Chondrocyte (in vitro differentiated cells): Measurements from ENCODE around the gene SPAG6. TPM values are rescaled to one million over a fixed set of nuclear protein-coding genes. Genes with fewer than 3 reads are reported as not detected.

Source experiments
- DNase-seq: peaks from one replicate; pipeline ENCODE4 v3.0.0; 2021; ENCODE audit warnings: mixed read lengths, low spot score
- H3K27ac Mint-ChIP-seq: one replicate; pipeline ENCODE4 v1.8.0; 2021; ENCODE audit warnings: mild to moderate bottlenecking, moderate library complexity, mixed read lengths; ENCODE audit not compliant: unreplicated experiment
- H3K27me3 Mint-ChIP-seq: 2 replicates; pipeline ENCODE4 v1.8.0; 2021; ENCODE audit warnings: low read depth, mixed read lengths
- H3K36me3 Mint-ChIP-seq: 2 replicates; pipeline ENCODE4 v1.8.0; 2021; ENCODE audit warnings: low read depth, mixed read lengths
- H3K4me1 Mint-ChIP-seq: 2 replicates; pipeline ENCODE4 v1.8.0; 2021; ENCODE audit warnings: low read depth, mild to moderate bottlenecking, mixed read lengths
- H3K4me3 Mint-ChIP-seq: one replicate; pipeline ENCODE4 v1.8.0; 2021; ENCODE audit warnings: mild to moderate bottlenecking, moderate library complexity, mixed read lengths; ENCODE audit not compliant: unreplicated experiment
- H3K9me3 Mint-ChIP-seq: 2 replicates; pipeline ENCODE4 v1.8.0; 2021; ENCODE audit warnings: low read depth, mixed read lengths
- CTCF ChIP-seq: fragments of 200-600 bp; sonication (generic); IDR thresholded peaks from 2 replicates; pipeline ENCODE4 v1.5.0; 2021; ENCODE audit warnings: antibody characterized with exemption, mild to moderate bottlenecking, moderate library complexity
- total RNA-seq: library from RNA; stranded (reverse); gene quantifications from 3 replicates; pipeline ENCODE4 v1.2.1, GENCODE V29; 2021

SPAG6 gene
- total RNA-seq, 1 donor from 2014 or later, result not detected

- peaks cover 5% of the 10 kb centered on the region for H3K36me3 Mint-ChIP-seq
- peaks cover 3% of the 10 kb centered on the region for H3K9me3 Mint-ChIP-seq
- no peak for TF ChIP-seq CTCF
- no peak overlapping the region for H3K4me3 Mint-ChIP-seq
- peaks cover 54% of the 10 kb centered on the region for H3K27me3 Mint-ChIP-seq
- peaks cover 14% of the 10 kb centered on the region for H3K4me1 Mint-ChIP-seq
- no peak overlapping the region for H3K27ac Mint-ChIP-seq
- DNase-seq, result no peak
These were observed 1.0 kb upstream of the SPAG6 start for GRCh38 chr10:22344249-22344648.

- no peak overlapping the region for H3K4me3 Mint-ChIP-seq
- H3K9me3 Mint-ChIP-seq, result peaks cover 3% of the 10 kb centered on the region
- H3K36me3 Mint-ChIP-seq, result peaks cover 5% of the 10 kb centered on the region
- no peak for DNase-seq
- no peak overlapping the region for H3K27ac Mint-ChIP-seq
- TF ChIP-seq CTCF, result no peak
- H3K4me1 Mint-ChIP-seq, result peaks cover 11% of the 10 kb centered on the region
- peaks cover 51% of the 10 kb centered on the region for H3K27me3 Mint-ChIP-seq
These were observed 455 bp upstream of the SPAG6 start for GRCh38 chr10:22344781-22345300.

GRCh38 chr10:22346096-22346661 lies 883 bp downstream of the SPAG6 start:
- H3K27ac Mint-ChIP-seq, result no peak overlapping the region
- H3K4me3 Mint-ChIP-seq, result peak overlapping the region; percentile 53
- no peak for TF ChIP-seq CTCF
- peaks cover 47% of the 10 kb centered on the region for H3K27me3 Mint-ChIP-seq
- peaks cover 3% of the 10 kb centered on the region for H3K9me3 Mint-ChIP-seq
- H3K36me3 Mint-ChIP-seq, result peaks cover 5% of the 10 kb centered on the region
- no peak for DNase-seq
- peaks cover 7% of the 10 kb centered on the region for H3K4me1 Mint-ChIP-seq

- no peak overlapping the region for H3K4me3 Mint-ChIP-seq
- H3K36me3 Mint-ChIP-seq, result peaks cover 6% of the 10 kb centered on the region
- DNase-seq, result no peak
- H3K27ac Mint-ChIP-seq, result no peak overlapping the region
- no peak for TF ChIP-seq CTCF
- peaks cover 1% of the 10 kb centered on the region for H3K4me1 Mint-ChIP-seq
- peaks cover 27% of the 10 kb centered on the region for H3K27me3 Mint-ChIP-seq
- peaks cover 3% of the 10 kb centered on the region for H3K9me3 Mint-ChIP-seq
These were observed 4.5 kb downstream of the SPAG6 start for GRCh38 chr10:22349755-22350154.

- Mint-ChIP-seq H3K27me3 (peaks cover 18% of the 10 kb centered on the region), H3K27ac (no peak overlapping the region), H3K9me3 (peaks cover 3% of the 10 kb centered on the region), H3K4me3 (no peak overlapping the region), H3K4me1 (no peaks in the 10 kb centered on the region), H3K36me3 (peaks cover 4% of the 10 kb centered on the region)
- no peak for DNase-seq
- TF ChIP-seq CTCF, result no peak
These were observed 5.9 kb downstream of the SPAG6 start for GRCh38 chr10:22351131-22351703.
